ENCODE results near the gene LBR. TPM values are rescaled to one million over a fixed set of nuclear protein-coding genes. Genes with fewer than 3 reads are reported as not detected.

LBR gene
- total and polyA plus RNA-seq, 12 donors, result 7.6 to 22.6 (median 10.3) TPM

- Histone ChIP-seq H3K36me3 (no peaks in the 10 kb centered on the region), H3K9me3 (no peaks in the 10 kb centered on the region), H3K27ac (no peak overlapping the region), H3K4me3 (no peak overlapping the region), H3K27me3 (peaks cover 0 to 27% (median 2%) of the 10 kb centered on the region in 7 donors), H3K4me1 (no peaks in the 10 kb centered on the region)
- TF ChIP-seq CTCF (IDR thresholded peaks at IDR 0.05), result no peak
- no peak for ATAC-seq
- 98 to 100% methylated on average over 1 of the region's 1 CpG for WGBS, 2 donors
- intact Hi-C loops (cut with DNase I), result loop anchor here in 1 of 10 donors (10.0 kb wide), 1 partner anchor 354 kb away; no protein-coding TSS in a partner anchor
- no peak for DNase-seq
Measured at GRCh38 chr1:225361176-225361575, 66.7 kb downstream of the LBR start.

- TF ChIP-seq CTCF (IDR thresholded peaks at IDR 0.05), result no peak
- H3K4me1 ChIP-seq, result no peaks in the 10 kb centered on the region
- peaks cover 0 to 21% (median 3%) of the 10 kb centered on the region in 7 donors for H3K27me3 ChIP-seq
- ATAC-seq, result no peak
- no peak overlapping the region for H3K27ac ChIP-seq
- H3K36me3 ChIP-seq, result no peaks in the 10 kb centered on the region
- WGBS, 2 donors, result 78 to 83% methylated on average over 4 of the region's 4 CpGs
- no peak for DNase-seq
- no peaks in the 10 kb centered on the region for H3K9me3 ChIP-seq
- no peak overlapping the region for H3K4me3 ChIP-seq
- intact Hi-C loops (cut with DNase I), result loop anchor here in 1 of 10 donors (10.0 kb wide), 1 partner anchor 355 kb away; no protein-coding TSS in a partner anchor
Measured at GRCh38 chr1:225360119-225360518, 67.7 kb downstream of the LBR start.

GRCh38 chr1:225355863-225356262, 72.0 kb downstream of the LBR start:
- 84 to 89% methylated on average over 1 of the region's 1 CpG for WGBS, 2 donors
- no peak overlapping the region for H3K27ac ChIP-seq
- H3K4me1 ChIP-seq, result no peaks in the 10 kb centered on the region
- TF ChIP-seq CTCF (IDR thresholded peaks at IDR 0.05), result no peak
- DNase-seq (no peak), ATAC-seq (no peak)
- H3K36me3 ChIP-seq, result no peaks in the 10 kb centered on the region
- no peaks in the 10 kb centered on the region for H3K9me3 ChIP-seq
- no peak overlapping the region for H3K4me3 ChIP-seq
- H3K27me3 ChIP-seq, result peaks cover 0 to 16% (median 5%) of the 10 kb centered on the region in 7 donors
- intact Hi-C loops (cut with DNase I), result no loop called here

GRCh38 chr1:225354906-225355305, 72.9 kb downstream of the LBR start:
- H3K27me3 ChIP-seq, result peaks cover 0 to 15% (median 5%) of the 10 kb centered on the region in 7 donors
- DNase-seq (no peak), ATAC-seq (no peak)
- H3K9me3 ChIP-seq, result no peaks in the 10 kb centered on the region
- no peaks in the 10 kb centered on the region for H3K36me3 ChIP-seq
- 79 to 80% methylated on average over 3 of the region's 3 CpGs for WGBS, 2 donors
- intact Hi-C loops (cut with DNase I), result no loop called here
- no peak overlapping the region for H3K27ac ChIP-seq
- no peak for TF ChIP-seq CTCF (IDR thresholded peaks at IDR 0.05)
- H3K4me3 ChIP-seq, result no peak overlapping the region
- no peaks in the 10 kb centered on the region for H3K4me1 ChIP-seq

Other genes with a start within 250 kb of the LBR start
- 100 to 1,000 TPM in 6 of 10 donors, 10 to 100 TPM in 4; 63.3 to 201 (median 115) TPM for gene ENAH, start 225.1 kb upstream of the LBR start, total RNA-seq
- 10 to 100 TPM; 12.4 to 16.4 TPM for gene ENAH, start 225.1 kb upstream of the LBR start, polyA plus RNA-seq

All from heart right ventricle (tissue), 16 donors.